GM21529 (cell line): ENCODE measurements around the gene STK32C.
"Not testable (repeated sequence)": the region's sequence is repeated elsewhere in the genome, so short reads cannot be mapped to it uniquely, and the experiment has no call there.

Experiments
- ATAC-seq: cut with Tn5 transposase; IDR thresholded peaks from one replicate; pipeline ENCODE4 v1.9.1; 2021; ENCODE audit not compliant: unreplicated experiment

Gene STK32C

DNA sequence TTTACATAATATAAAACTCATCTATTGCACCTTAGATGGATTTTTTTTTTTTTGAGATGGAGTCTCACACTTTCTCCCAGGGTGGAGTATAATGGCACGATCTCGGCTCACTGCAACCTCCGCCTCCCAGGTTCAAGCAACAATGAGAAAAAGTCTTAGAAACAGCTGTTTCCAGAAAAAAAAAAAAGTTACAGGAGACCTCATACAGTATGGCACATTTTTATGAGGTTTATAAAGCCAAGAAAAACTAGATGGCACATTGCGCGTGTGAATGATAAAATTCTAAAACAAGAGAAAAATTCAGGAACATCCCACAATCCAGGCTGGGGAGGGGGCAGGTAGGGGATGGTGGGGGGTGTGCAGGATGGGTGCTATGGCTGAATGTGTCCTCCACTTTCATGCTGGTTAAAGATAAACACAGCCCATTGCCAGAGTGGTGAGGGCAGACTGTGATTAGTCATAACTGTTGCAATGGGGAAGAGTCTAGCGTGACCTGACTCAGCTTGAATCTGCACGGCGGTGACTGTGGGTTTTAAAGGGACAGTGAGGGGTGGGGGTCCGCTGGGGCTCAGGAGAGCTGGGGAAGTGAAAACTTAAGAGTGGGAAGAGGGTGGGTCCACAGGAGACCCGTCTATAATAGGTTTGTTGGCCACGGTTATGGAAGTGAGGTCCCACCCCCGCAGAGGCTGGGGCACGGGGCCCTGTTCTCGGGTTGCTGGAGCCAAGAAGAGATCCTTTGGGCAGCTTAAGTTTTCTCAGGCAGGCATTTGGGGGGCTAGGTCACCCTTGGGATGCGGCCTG, 12.3 kb upstream of the STK32C start:
- ATAC-seq = peak; percentile 99

DNA sequence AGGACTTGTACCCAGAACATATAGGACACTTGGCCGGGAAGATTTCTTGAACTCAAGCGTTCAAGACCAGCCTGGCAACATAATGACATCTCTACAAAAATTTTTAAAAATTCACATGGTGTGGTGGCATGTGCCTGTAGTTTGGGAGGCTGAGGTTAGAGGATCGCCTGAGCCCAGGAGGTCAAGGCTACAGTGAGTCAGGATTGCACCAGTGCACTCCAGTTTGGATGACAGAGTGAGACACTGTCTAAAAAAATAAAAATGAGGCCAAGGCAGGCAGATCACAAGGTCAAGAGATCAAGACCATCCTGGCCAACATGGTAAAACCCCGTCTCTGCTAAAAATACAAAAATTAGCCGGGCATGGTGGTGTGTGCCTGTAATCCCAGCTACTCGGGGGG, 9.7 kb upstream of the STK32C start:
- ATAC-seq = not testable (repeated sequence)

DNA sequence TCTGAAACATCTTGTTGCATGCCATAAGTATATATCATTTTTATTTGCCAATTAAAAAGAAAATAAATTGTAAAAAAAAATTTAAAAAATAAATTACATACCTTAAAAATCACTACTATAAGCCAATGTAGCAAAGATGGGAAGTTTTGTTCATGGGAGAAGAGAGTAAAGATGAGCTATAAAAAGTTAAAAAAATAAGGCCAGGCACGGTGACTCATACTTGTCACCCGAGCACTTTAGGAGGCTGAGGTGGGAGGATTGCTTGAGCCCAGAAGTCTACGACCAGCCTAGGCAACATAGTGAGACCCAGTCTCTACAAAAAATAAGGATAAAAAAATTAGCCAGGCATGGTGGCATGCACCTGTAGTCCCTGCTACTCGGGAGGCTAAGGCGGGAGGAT, 8.4 kb upstream of the STK32C start:
- ATAC-seq = no peak

DNA sequence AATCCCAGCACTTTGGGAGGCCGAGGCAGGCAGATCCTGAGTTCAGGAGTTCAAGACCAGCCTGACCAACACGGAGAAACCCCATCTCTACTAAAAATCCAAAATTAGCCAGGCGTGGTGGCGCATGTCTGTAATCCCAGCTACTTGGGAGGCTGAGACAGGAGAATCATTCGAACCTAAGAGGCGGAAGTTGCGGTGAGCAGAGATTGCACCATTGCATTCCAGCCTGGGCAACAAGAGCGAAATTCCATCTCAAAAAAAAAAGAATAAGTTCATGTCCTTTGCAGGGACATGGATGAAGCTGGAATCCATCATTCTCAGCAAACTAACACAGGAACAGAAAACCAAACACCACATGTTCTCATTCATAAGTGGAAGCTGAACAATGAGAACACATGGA, 7.1 kb upstream of the STK32C start:
- not testable (repeated sequence) for ATAC-seq

DNA sequence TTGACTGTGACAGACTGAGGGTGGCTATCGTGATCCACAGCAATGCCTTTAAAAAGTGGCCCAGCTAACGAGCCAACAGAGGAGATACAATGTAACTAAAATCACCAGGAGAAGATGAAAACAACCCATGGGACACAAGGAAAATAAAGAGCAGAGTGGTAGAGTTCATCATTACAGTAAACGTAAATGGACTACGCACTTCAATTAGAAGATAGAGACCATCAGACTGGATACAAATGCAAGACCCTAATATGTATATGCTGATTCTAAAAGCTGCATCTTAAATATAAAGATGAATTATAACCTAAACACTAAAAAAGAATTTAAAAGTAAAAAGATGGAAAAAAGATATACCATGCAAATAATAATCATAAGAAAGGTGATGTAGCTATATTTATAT, 6.6 kb upstream of the STK32C start:
- ATAC-seq = no peak

DNA sequence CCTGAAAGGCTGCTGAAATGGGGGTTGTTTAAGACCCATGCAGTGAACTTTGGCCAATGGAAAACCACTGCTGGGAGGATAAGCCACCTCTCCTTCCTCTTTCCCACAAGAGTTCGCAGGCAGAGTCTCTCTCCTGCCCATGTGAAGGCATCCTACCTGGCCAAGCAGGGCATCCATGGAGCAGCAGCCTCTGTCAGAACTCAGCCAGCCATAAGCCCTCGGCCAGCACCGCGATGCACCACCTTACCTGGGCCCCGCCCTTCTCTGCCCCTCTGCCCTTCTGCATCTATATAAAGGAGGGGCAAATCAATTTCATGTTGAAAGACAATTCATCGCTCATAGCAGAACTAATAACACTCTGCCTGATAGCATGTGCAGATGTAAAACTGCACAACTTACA, 6.1 kb upstream of the STK32C start:
- no peak for ATAC-seq

DNA sequence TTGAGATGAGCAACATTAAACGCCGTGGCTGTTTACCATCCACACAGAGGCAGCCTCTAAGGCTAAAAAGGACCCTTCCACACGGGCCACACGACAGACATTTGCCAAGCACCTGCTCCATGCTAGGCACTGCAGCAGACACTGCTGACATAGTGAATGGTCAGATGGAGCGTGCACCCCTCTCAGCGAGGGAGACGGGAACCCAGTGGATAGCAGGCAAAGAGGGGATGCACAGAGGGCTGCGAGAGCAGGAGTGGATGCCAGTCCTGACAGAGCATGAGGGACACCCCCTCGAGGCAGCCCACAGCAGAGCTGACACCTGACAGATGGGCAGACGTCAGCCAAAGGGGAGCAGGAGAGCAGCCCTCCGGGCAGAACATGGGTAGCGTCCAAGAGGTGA, 5.6 kb upstream of the STK32C start:
- no peak for ATAC-seq

DNA sequence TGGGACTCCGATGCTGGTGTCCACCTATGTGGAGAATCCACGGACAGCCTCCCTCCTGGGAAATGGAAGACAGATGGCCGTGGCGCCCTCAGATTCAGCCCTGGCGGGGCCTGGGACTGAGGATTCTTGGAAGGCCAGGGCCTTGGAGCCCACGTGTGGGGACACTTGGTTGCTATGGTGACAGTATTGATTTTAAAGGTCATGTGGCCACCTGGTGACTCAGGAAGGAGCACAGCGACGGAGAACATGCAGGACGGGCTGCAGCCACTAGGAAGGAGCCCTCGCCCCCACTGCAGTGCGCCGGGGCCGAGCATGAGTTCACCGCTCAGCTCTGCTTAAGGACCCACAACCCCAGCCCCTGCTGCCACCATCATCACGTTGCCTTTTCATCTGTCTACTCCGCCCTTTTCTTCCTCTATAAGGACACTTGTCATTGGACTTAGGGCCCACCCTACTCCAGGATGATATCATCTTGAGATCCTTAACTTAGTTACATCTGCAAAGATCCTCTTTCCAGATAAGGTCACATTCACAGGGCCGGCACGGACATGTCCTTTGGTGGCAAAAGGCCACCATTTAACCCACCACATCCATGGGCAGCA, 3.7 kb upstream of the STK32C start:
- ATAC-seq = no peak

DNA sequence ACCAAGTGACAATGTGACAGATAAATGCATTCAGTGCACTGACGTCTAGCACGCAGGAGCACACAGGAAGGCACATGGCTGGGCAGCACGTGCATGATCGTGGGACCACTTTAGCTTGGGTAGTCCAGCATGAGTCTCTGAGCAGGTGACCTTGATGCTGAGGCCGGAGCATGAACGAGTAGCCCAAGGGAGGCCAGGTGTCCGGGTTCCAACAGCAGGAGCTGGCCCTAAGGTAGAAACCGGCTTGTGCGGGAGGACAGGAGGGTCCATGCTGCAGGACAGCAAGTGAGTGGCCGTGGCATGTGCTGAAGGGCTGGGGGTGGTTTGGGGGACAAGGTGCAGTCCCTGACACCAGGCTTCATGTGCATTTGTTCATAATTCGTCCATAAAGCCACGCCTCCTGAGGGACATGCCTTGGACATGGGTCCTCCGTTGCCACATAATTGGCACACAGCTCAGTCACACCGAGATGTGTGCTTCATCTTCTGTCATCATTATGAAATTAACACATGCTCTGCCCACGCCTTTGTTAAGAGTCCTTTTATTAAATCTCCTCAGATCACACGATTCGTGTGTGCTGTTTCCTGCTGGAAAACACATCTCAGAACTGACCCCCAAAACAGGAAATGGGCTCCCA, 3.1 kb upstream of the STK32C start:
- ATAC-seq = no peak

DNA sequence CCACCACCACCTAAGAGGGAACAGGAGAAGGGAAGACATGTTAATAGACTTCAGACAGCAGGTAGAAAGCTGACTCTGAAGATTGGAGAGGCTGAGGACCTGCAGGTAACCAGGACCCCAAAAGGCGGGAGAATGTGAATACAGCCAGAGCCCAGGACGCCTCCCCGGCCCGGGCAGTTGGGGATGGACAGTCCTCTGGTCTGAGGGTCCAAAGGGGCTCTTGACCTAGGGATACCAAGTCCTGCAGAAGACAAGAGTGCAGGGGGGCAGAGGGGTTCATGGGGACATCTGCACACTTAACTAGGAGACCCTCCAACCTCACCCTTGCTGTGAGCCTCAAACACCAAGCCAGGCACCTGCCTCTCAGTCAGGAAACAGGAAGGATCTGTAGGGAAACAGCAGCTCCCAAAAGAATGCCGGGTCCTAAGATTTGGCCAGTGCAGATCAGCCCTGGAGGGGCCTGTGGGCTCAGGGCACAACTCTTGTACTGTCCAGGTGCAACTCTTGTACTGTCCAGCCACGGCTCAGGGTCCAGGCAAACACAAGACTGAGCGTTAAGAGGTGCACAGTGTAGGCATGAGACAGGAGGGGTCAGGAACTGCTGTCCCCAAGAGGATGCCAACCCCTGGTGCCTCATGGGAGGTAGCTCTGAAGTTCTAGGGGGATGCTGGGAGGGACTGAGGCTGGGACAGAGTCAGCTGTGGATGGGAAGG, 2.3 kb upstream of the STK32C start:
- no peak for ATAC-seq

DNA sequence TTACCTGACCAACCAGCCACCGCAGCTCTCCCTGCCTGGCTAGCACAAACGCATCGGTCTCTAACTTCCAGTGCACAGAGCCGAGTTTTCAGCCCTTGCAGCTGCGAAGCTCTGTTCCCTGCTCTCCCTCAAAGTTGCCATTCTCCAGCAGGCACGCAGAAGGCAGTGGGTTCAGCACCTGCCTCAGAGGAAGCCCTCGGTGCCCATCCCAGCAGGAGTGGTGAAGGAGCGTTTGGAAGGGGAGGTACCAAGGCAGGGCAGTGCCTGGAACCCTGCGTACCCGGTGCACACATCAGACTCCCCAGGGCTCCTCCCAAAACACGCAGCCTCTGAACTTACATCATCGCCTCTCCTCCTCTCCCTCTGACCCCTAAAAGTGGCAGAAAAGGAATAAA, 1.7 kb upstream of the STK32C start:
- no peak for ATAC-seq

DNA sequence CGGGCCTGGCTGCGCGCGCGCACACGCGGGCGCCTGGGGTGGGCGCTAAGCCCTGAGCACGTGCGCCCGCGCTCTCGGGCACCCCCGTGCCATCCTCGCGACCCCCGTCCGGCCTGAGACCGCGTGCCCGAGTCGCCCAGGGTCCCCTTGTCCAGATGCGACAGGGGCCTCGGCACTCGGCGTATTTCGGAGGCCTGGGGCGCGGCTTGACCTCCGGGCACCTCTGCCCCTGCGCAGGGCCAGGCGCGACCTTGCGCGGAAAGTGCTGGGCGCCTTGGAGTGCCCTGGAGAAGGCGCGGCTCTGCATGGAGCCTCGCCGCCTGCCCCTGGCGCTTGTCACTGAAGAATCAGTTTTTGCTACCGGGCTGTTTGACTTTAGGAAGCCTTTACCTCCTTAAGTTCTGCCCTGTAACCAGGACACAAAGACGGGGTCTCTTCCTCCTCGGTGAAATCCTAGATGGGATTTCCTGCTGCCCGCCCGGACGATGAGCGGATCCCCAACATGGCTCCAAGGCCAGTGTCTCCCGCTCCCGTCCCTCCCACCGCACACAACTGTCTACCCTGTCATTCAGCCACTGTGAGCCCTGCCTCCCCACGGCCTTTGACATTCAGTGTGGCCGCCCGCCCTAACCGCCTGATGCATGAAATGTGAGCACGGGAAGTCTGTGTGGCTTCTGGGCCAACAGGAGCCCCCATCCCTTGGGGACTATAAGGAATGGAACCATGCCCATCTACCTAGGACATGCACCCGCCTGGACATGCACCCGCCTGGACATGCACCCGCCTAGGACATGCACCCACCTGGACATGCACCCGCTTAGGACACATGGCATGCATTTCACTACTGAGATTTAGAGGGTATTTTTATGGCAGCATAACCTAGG, 1.1 kb upstream of the STK32C start:
- no peak for ATAC-seq

DNA sequence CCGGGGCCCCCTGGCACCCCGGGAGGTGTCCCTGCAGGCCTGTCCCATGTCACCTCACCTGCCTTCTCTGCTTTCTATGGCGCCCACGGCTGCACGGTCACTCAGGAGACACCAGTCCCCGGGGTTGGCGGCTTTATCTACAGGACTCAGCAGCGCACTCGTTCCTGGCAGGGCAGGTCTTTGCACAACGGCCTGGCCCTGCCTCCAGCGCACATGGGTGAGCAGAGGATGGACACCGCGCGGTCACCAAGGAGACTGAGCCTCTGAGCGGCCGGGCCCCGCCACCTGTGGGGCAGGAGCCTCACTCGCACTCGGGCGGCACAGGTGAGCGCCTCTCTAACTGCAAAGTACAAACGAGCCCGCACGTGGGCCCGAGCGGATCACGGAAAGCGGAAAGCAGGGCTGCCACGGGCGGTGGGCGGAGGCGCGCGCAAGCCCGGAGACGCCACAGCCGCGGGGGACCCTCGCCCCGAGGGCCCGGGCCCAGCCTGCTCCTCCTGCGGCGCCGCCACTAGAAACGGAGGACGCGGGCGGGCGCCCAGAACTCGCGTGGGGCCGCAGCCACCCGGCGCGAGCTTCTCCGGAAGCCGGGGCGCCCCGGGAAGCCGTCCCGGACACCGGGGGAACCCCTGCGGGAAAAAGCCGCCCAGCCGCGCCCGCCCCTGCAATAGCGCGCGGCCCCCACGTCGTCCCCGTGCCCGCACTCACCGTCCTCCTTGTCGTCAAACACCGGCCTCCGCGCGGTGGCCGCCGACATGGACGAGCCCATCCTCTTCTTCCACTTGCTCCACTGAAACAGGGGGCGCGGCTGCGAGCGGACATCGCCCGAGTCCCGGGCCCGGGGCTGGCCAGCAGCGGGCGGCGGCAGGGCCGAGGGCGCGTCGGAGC, 642 bp downstream of the STK32C start:
- peak; percentile 17 for ATAC-seq

DNA sequence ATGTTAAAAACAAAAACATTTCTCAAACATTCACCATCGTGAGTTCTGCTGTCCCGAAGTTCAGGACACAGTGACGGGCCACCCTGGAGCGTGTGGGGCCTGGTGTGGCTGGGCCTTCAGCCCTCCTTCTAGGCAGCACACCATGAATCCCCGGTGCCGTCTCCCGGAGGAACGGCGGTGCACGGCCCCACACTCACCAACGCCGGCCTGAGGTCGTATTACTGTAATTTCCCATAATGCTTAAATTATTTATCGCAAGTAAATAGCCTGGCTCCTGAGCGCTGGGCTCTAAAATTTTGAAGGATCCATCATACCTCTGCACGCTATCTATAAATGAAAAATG, 1.4 kb downstream of the STK32C start:
- no peak for ATAC-seq

DNA sequence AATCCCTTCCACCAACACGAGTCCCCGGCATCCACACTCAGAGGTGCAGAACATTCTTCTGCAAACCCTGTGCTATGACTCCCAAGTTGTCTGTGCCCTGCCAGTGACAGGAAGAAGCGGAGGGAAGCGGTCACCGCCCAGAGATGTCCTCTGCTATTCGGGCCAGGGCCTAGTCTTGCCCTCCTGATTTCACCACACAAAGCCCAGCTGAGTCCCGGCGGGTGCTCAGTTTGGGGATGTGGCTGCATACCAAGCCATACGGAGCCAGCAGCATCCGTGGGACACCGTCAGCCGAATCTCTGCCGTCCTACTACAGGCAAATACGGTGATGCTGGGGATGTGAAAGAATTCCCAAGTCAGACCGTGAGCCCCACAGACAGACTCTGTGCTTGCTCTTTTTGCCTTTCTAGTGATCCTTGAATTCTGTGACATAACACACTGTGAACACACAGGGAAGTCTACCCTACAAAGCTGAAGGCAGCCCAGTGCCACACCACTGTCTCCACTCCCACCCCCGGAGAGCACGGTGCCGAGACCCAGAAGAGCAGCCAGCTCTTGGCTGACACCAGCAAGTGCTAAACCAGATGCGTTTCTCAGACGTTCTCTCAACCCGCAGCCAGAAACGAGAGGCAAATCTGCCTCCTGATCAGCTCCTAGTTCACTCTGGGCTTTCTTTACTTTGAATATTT, 2.0 kb downstream of the STK32C start:
- ATAC-seq = no peak

DNA sequence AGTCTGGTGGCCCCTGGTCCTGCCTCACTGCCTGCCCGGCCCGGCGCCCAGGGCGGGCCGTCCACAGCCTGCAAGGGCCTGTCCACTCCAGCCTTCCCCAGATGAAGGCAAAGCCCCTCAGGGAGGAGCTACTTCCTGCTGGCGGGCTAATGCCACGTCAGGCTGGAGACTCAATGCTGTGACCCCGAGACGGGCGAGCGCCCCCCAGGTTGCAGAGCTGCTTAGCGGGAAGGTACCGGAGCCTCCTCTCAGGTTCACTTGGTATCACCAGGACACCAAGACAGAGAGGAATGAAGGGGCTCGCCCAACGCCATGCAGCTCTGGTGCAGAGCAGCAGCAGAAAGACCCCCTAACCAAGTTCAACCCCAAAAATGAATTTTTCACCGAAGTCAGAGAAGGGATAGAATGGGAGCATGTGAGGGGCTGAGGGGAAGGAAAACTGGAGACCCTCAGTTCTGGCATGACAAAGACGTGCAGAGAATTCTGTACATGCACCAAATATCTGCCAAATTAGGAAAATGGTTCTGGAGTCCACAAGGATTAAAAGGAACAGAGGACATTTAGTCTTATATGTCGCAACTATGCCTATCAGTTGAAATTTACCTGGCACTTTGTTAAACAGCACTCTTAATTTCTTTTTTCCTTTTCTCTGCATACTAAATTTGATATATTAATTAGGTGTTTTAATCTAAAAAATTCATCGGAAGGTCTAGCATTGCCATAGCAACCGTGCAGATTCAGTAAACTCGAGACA, 2.8 kb downstream of the STK32C start:
- ATAC-seq = no peak

DNA sequence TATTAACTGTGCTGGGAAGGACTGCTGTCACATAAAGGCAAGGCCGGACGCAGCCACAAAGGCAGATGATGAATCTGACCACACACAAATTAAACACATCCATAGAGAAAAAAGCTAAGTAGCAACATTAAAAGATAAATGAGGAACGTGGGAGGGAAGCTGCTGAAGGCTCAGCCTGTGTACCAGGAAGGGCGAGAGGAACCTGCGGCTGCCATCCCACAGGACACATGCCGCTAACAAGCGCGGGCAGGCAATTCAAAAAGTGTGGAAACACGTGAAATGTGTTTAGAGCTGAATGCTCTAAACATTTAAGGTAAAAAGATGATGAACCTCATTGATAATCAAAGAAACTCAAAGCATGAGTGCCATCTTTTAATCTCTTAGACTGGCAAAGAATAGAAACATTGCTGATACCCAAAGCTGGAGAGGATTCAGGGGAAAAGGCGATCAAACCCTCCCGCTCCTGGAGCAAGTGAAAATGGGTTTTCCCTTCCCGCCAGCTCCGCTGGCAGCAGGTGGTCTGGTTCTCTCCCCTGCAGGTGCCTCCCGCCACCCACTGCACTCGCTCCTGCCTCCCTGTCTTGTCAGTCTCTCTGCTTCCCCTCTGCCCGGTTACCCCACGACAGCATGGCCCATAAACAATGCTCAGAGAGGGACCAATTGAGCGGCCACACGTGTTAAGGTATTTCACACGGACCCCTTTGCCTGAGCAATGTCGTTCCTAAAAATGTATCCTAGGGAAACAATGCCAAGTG, 4.2 kb downstream of the STK32C start:
- ATAC-seq = no peak
